ENCODE data around the gene ZNRD2.

The ZNRD2 gene

DNA sequence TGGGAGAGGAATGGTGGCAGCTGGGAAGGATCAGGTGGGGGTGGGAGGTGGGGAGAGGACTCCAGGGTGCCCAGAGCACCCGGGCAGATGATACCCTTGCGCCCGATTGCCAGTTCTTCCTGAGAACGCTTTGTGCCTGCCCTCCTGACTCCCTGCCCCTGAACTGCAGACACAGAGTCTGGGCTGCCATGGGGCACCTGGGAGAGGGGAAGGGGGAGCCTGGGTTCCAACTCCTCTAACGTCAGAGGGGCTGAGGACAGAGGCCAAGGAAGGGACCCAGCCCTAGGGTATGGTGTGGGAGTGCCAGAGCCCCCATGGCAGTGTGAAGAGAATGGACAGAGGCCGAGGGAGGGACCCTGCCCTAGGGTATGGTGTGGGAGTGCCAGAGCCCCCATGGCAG is 26.2 kb downstream of the ZNRD2 start:
- no peaks in the 10 kb centered on the region for H3K27me3 ChIP-seq (ENCODE audit: low read depth, low read length)
- H3K36me3 ChIP-seq (ENCODE audit: control insufficient read depth in 1 of 2, insufficient read depth in 2 of 2, low read length in 2 of 2), result peaks cover 16 to 42% of the 10 kb centered on the region in 2 donors
- no peak overlapping the region for H3K4me3 ChIP-seq (ENCODE audit: low read depth in 1 of 2, low read length in 2 of 2)
- no peaks in the 10 kb centered on the region for H3K9me3 ChIP-seq (ENCODE audit: control insufficient read depth in 1 of 2, low read length in 2 of 2)
- H3K4me1 ChIP-seq (ENCODE audit: control insufficient read depth in 1 of 2, insufficient read depth in 2 of 2, low read length in 2 of 2), result peaks cover 4 to 28% of the 10 kb centered on the region in 2 donors
- no peak overlapping the region for H3K27ac ChIP-seq (ENCODE audit: low read length)

DNA sequence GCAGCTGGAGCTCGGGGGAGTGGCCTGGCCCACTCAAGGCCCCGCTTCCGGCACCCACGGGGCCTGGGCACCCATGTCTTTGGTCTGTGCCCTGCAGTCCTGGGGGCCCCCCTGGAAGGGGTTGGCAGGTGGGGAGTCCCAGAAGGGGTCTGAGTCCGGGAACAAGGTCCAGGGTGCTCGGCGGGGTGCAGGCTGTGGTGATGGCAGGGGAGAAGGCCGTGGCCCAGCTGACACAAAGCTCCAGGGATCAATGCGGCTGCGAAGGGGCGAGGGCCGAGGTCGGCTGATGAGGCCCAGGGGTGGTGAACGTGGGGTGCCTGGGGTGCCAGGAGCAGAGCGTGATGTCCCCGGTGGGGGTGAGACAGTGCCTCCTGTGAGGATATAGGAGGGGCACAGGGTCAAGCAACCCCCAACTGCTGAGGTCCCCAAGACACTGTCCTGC is 28.0 kb downstream of the ZNRD2 start:
- Histone ChIP-seq H3K4me1 (ENCODE audit: control insufficient read depth in 1 of 2, insufficient read depth in 2 of 2, low read length in 2 of 2) (peaks cover 4 to 19% of the 10 kb centered on the region in 2 donors), H3K27ac (ENCODE audit: low read length) (no peak overlapping the region), H3K9me3 (ENCODE audit: control insufficient read depth in 1 of 2, low read length in 2 of 2) (no peaks in the 10 kb centered on the region), H3K36me3 (ENCODE audit: control insufficient read depth in 1 of 2, insufficient read depth in 2 of 2, low read length in 2 of 2) (peaks cover 20 to 35% of the 10 kb centered on the region in 2 donors), H3K4me3 (ENCODE audit: low read depth in 1 of 2, low read length in 2 of 2) (no peak overlapping the region), H3K27me3 (ENCODE audit: low read depth, low read length) (no peaks in the 10 kb centered on the region)

- peaks cover 0 to 8% of the 10 kb centered on the region in 2 donors for H3K4me1 ChIP-seq (ENCODE audit: control insufficient read depth in 1 of 2, insufficient read depth in 2 of 2, low read length in 2 of 2)
- no peaks in the 10 kb centered on the region for H3K27me3 ChIP-seq (ENCODE audit: low read depth, low read length)
- H3K4me3 ChIP-seq (ENCODE audit: low read depth in 1 of 2, low read length in 2 of 2), result no peak overlapping the region
- no peaks in the 10 kb centered on the region for H3K9me3 ChIP-seq (ENCODE audit: control insufficient read depth in 1 of 2, low read length in 2 of 2)
- H3K27ac ChIP-seq (ENCODE audit: low read length), result no peak overlapping the region
- peaks cover 31 to 40% of the 10 kb centered on the region in 2 donors for H3K36me3 ChIP-seq (ENCODE audit: control insufficient read depth in 1 of 2, insufficient read depth in 2 of 2, low read length in 2 of 2)
These were observed 29.1 kb downstream of the ZNRD2 start for GRCh38 chr11:65599216-65599954.

GRCh38 chr11:65599955-65600246 is 29.6 kb downstream of the ZNRD2 start:
- H3K4me3 ChIP-seq (ENCODE audit: low read depth in 1 of 2, low read length in 2 of 2), result no peak overlapping the region
- H3K4me1 ChIP-seq (ENCODE audit: control insufficient read depth in 1 of 2, insufficient read depth in 2 of 2, low read length in 2 of 2), result peaks cover 0 to 8% of the 10 kb centered on the region in 2 donors
- H3K27me3 ChIP-seq (ENCODE audit: low read depth, low read length), result no peaks in the 10 kb centered on the region
- no peak overlapping the region for H3K27ac ChIP-seq (ENCODE audit: low read length)
- H3K36me3 ChIP-seq (ENCODE audit: control insufficient read depth in 1 of 2, insufficient read depth in 2 of 2, low read length in 2 of 2), result peaks cover 36 to 45% of the 10 kb centered on the region in 2 donors
- no peaks in the 10 kb centered on the region for H3K9me3 ChIP-seq (ENCODE audit: control insufficient read depth in 1 of 2, low read length in 2 of 2)

GRCh38 chr11:65604258-65604657 is 34.0 kb downstream of the ZNRD2 start:
- Histone ChIP-seq H3K4me1 (ENCODE audit: control insufficient read depth in 1 of 2, insufficient read depth in 2 of 2, low read length in 2 of 2) (peaks cover 3 to 22% of the 10 kb centered on the region in 2 donors), H3K9me3 (ENCODE audit: control insufficient read depth in 1 of 2, low read length in 2 of 2) (no peaks in the 10 kb centered on the region), H3K4me3 (ENCODE audit: low read depth in 1 of 2, low read length in 2 of 2) (no peak overlapping the region), H3K36me3 (ENCODE audit: control insufficient read depth in 1 of 2, insufficient read depth in 2 of 2, low read length in 2 of 2) (peaks cover 39 to 48% of the 10 kb centered on the region in 2 donors), H3K27ac (ENCODE audit: low read length) (no peak overlapping the region), H3K27me3 (ENCODE audit: low read depth, low read length) (no peaks in the 10 kb centered on the region)

DNA sequence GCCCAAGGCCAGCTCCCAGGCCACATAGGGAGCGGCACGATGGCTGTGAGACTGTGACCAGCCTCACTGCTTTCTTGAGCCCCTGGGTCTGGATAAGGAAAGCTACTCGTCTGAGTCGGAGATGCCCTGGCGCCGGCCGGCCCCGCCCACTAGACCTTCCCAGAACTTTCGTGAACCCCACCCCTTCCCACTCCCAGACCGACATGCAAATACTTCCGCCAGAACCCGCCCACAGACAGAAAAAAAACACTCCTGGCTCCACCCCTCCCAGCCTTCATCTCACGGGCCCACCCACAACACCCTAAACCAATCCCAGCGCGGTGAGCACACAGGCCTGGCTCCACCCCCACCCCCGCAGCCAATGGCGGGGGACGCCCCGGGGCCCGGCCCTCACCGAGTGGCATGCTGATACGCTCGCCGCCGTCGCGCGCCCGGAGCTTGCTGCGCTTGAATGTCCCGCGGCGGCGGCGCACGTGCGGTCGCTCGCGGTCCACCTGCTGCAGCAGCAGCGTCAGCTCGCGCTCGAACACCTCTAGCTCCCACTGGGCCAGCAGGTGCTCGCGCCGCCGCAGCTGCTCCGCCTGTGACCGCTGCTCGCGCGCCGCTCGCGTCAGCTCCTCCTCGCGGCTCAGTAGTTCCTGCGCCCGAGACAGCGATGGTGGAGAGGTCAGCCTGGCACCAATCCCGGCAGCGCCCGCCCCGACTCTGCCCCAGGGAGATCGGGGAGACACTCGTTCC is 36.8 kb downstream of the ZNRD2 start:
- H3K27me3 ChIP-seq (ENCODE audit: low read depth, low read length), result no peaks in the 10 kb centered on the region
- H3K9me3 ChIP-seq (ENCODE audit: control insufficient read depth in 1 of 2, low read length in 2 of 2), result no peaks in the 10 kb centered on the region
- H3K4me1 ChIP-seq (ENCODE audit: control insufficient read depth in 1 of 2, insufficient read depth in 2 of 2, low read length in 2 of 2), result peaks cover 9 to 49% of the 10 kb centered on the region in 2 donors
- H3K36me3 ChIP-seq (ENCODE audit: control insufficient read depth in 1 of 2, insufficient read depth in 2 of 2, low read length in 2 of 2), result peaks cover 35 to 47% of the 10 kb centered on the region in 2 donors
- peak overlapping the region; percentile 67 for H3K27ac ChIP-seq (ENCODE audit: low read length)
- peak overlapping the region in 1 of 2 donors; percentile 61 for H3K4me3 ChIP-seq (ENCODE audit: low read depth in 1 of 2, low read length in 2 of 2)

- peaks cover 9 to 57% of the 10 kb centered on the region in 2 donors for H3K4me1 ChIP-seq (ENCODE audit: control insufficient read depth in 1 of 2, insufficient read depth in 2 of 2, low read length in 2 of 2)
- H3K4me3 ChIP-seq (ENCODE audit: low read depth in 1 of 2, low read length in 2 of 2), result peak overlapping the region in 1 of 2 donors; percentile 61
- no peak overlapping the region for H3K27ac ChIP-seq (ENCODE audit: low read length)
- no peaks in the 10 kb centered on the region for H3K27me3 ChIP-seq (ENCODE audit: low read depth, low read length)
- H3K9me3 ChIP-seq (ENCODE audit: control insufficient read depth in 1 of 2, low read length in 2 of 2), result no peaks in the 10 kb centered on the region
- H3K36me3 ChIP-seq (ENCODE audit: control insufficient read depth in 1 of 2, insufficient read depth in 2 of 2, low read length in 2 of 2), result peaks cover 35 to 44% of the 10 kb centered on the region in 2 donors
These were observed 37.5 kb downstream of the ZNRD2 start for GRCh38 chr11:65607614-65608426.

GRCh38 chr11:65609229-65609628 is 39.0 kb downstream of the ZNRD2 start:
- Histone ChIP-seq H3K4me1 (ENCODE audit: control insufficient read depth in 1 of 2, insufficient read depth in 2 of 2, low read length in 2 of 2) (peaks cover 9 to 64% of the 10 kb centered on the region in 2 donors), H3K27me3 (ENCODE audit: low read depth, low read length) (no peaks in the 10 kb centered on the region), H3K4me3 (ENCODE audit: low read depth in 1 of 2, low read length in 2 of 2) (no peak overlapping the region), H3K27ac (ENCODE audit: low read length) (no peak overlapping the region), H3K9me3 (ENCODE audit: control insufficient read depth in 1 of 2, low read length in 2 of 2) (no peaks in the 10 kb centered on the region), H3K36me3 (ENCODE audit: control insufficient read depth in 1 of 2, insufficient read depth in 2 of 2, low read length in 2 of 2) (peaks cover 22 to 35% of the 10 kb centered on the region in 2 donors)

DNA sequence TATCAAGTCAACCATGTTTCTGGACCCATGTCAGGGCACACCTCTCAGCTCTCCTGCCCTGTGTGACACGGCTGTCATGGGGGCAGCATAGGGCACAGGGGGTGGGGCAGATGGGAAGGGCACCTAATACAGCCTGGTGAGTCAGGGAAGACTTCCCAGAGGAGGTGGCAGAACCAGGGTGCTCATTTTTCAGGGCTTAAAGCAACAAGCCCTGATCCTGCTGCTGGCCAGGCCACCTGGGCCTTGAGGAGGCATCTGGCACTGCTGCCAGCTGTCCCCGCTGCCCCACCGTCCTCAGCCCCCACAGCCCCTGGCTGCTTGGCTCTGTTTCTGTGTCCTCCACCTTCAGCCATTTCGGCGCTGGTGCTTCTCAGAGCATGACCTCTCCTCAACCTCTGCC is 39.4 kb downstream of the ZNRD2 start:
- peaks cover 17 to 30% of the 10 kb centered on the region in 2 donors for H3K36me3 ChIP-seq (ENCODE audit: control insufficient read depth in 1 of 2, insufficient read depth in 2 of 2, low read length in 2 of 2)
- no peaks in the 10 kb centered on the region for H3K9me3 ChIP-seq (ENCODE audit: control insufficient read depth in 1 of 2, low read length in 2 of 2)
- H3K27me3 ChIP-seq (ENCODE audit: low read depth, low read length), result no peaks in the 10 kb centered on the region
- H3K4me1 ChIP-seq (ENCODE audit: control insufficient read depth in 1 of 2, insufficient read depth in 2 of 2, low read length in 2 of 2), result peaks cover 9 to 64% of the 10 kb centered on the region in 2 donors
- peak overlapping the region; percentile 71 for H3K27ac ChIP-seq (ENCODE audit: low read length)
- no peak overlapping the region for H3K4me3 ChIP-seq (ENCODE audit: low read depth in 1 of 2, low read length in 2 of 2)

DNA sequence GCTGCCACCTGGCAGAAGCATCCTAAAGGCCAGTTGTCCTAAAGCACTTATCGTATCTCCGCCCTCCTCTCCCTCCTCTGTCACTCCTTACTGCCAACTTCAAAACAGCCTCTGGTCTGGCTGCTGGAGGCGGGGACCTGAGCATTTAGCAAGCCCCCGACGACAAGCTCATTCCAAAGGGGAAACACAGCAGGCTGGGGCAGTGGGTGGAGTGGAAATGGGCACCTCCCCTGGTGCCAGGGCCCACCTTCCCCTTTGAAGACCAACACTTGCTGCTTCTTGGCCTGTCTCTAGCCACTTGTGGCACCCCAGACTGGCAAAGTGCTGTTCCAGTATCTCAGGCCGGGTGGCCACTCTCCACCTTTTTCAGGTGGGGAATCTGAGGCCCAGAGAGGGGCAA is 40.1 kb downstream of the ZNRD2 start:
- no peaks in the 10 kb centered on the region for H3K27me3 ChIP-seq (ENCODE audit: low read depth, low read length)
- no peaks in the 10 kb centered on the region for H3K9me3 ChIP-seq (ENCODE audit: control insufficient read depth in 1 of 2, low read length in 2 of 2)
- H3K4me3 ChIP-seq (ENCODE audit: low read depth in 1 of 2, low read length in 2 of 2), result peak overlapping the region; percentile 77 to 85
- peak overlapping the region; percentile 71 for H3K27ac ChIP-seq (ENCODE audit: low read length)
- H3K4me1 ChIP-seq (ENCODE audit: control insufficient read depth in 1 of 2, insufficient read depth in 2 of 2, low read length in 2 of 2), result peaks cover 9 to 64% of the 10 kb centered on the region in 2 donors
- H3K36me3 ChIP-seq (ENCODE audit: control insufficient read depth in 1 of 2, insufficient read depth in 2 of 2, low read length in 2 of 2), result peaks cover 10 to 23% of the 10 kb centered on the region in 2 donors
